Measurements from ENCODE around the gene MDFI.

The MDFI gene

GRCh38 chr6:41638002-41638934 lies at the start of gene MDFI:
TSS of gene MDFI (plus strand) at chr6:41638468. CDS start at chr6:41638750, 282 bp downstream.
- no peak for DNase-seq (ENCODE audit: low spot score)
- Mint-ChIP-seq H3K27me3 (ENCODE audit: low read depth) (peaks cover 75% of the 10 kb centered on the region), H3K27ac (no peak within 1 kb of the TSS), H3K36me3 (ENCODE audit: low read depth) (no peaks in the 10 kb centered on the region), H3K9me3 (no peaks in the 10 kb centered on the region), H3K4me3 (no peak within 1 kb of the TSS), H3K4me1 (ENCODE audit: low read depth) (no peaks in the 10 kb centered on the region)

DNA sequence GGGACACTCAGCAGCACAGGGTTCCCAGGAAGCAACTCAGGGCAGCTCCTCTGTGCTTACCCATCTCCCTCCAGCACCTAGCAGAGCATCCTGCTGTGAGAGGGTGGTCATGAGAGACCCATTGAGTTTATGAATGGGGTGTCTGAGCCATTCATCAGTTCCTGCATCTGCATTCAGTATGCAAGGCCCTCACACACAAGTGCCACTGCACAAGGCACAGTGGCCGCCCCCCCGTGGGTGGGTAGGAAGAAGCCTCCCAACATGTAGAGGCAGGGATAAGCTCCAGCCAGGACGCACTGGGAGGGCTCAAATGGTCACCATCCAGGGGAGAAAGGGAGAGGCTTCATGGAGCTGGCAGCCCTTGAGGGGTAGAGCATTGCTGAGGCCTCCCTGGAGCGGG lies 49.0 kb upstream of the MDFI start:
- Mint-ChIP-seq H3K27me3 (ENCODE audit: low read depth) (no peaks in the 10 kb centered on the region), H3K9me3 (no peaks in the 10 kb centered on the region), H3K36me3 (ENCODE audit: low read depth) (no peaks in the 10 kb centered on the region), H3K4me1 (ENCODE audit: low read depth) (no peaks in the 10 kb centered on the region), H3K4me3 (no peak overlapping the region), H3K27ac (no peak overlapping the region)
- DNase-seq (ENCODE audit: low spot score): no peak

GRCh38 chr6:41589636-41590622 lies 48.3 kb upstream of the MDFI start:
- DNase-seq (ENCODE audit: low spot score): no peak

GRCh38 chr6:41591122-41591521 lies 47.1 kb upstream of the MDFI start:
- Mint-ChIP-seq H3K36me3 (ENCODE audit: low read depth) (no peaks in the 10 kb centered on the region), H3K4me3 (no peak overlapping the region), H3K4me1 (ENCODE audit: low read depth) (no peaks in the 10 kb centered on the region), H3K9me3 (no peaks in the 10 kb centered on the region), H3K27me3 (ENCODE audit: low read depth) (no peaks in the 10 kb centered on the region), H3K27ac (no peak overlapping the region)
- no peak for DNase-seq (ENCODE audit: low spot score)

More at GRCh38 chr6:41589636-41590622, 48.3 kb upstream of the MDFI start:
- Mint-ChIP-seq H3K4me1 (ENCODE audit: low read depth) (no peaks in the 10 kb centered on the region), H3K27ac (no peak overlapping the region), H3K9me3 (no peaks in the 10 kb centered on the region), H3K36me3 (ENCODE audit: low read depth) (no peaks in the 10 kb centered on the region), H3K4me3 (no peak overlapping the region), H3K27me3 (ENCODE audit: low read depth) (no peaks in the 10 kb centered on the region)

DNA sequence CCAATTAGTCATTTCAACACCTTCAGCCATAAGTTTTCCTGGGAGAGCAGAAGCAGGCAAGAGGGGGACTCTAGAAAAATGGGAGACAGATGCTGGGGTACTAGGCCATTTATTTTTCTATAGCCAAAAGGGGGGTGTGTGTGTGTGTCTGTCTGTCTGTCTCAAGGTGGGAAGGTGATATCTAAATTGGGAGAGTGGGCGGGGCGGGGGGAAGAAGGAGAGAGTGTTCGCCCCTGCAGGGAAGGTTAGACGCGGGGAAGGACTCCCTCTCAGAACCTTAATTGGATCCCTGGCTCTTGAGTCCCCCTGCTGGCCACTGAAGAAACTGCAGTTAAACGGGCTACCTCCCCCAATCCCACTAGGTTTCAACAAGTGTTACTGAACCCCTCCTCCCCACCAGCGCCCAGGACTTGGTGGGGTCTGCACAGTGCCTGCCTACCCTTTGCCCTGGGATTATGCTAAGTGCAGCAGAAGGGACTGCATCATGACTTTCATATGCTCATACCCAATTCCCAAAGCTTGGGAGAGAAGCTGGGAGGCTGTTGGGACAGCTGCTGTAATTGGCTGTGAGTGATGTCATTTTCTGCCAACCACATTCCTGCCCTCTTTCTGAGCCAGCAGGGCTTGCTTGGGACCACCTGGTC lies 46.3 kb upstream of the MDFI start:
- no peak overlapping the region for H3K4me3 Mint-ChIP-seq
- no peaks in the 10 kb centered on the region for H3K36me3 Mint-ChIP-seq (ENCODE audit: low read depth)
- H3K27me3 Mint-ChIP-seq (ENCODE audit: low read depth): no peaks in the 10 kb centered on the region
- DNase-seq (ENCODE audit: low spot score): peak; percentile 50
- H3K27ac Mint-ChIP-seq: no peak overlapping the region
- no peaks in the 10 kb centered on the region for H3K4me1 Mint-ChIP-seq (ENCODE audit: low read depth)
- H3K9me3 Mint-ChIP-seq: no peaks in the 10 kb centered on the region

- H3K4me3 Mint-ChIP-seq: no peak overlapping the region
- no peak for DNase-seq (ENCODE audit: low spot score)
- no peaks in the 10 kb centered on the region for H3K9me3 Mint-ChIP-seq
- no peak overlapping the region for H3K27ac Mint-ChIP-seq
- no peaks in the 10 kb centered on the region for H3K4me1 Mint-ChIP-seq (ENCODE audit: low read depth)
- no peaks in the 10 kb centered on the region for H3K27me3 Mint-ChIP-seq (ENCODE audit: low read depth)
- no peaks in the 10 kb centered on the region for H3K36me3 Mint-ChIP-seq (ENCODE audit: low read depth)
These were observed 44.9 kb upstream of the MDFI start for GRCh38 chr6:41593406-41593805.

- no peak for DNase-seq (ENCODE audit: low spot score)
- H3K36me3 Mint-ChIP-seq (ENCODE audit: low read depth): no peaks in the 10 kb centered on the region
- H3K4me1 Mint-ChIP-seq (ENCODE audit: low read depth): no peaks in the 10 kb centered on the region
- H3K4me3 Mint-ChIP-seq: no peak overlapping the region
- H3K27ac Mint-ChIP-seq: no peak overlapping the region
- H3K27me3 Mint-ChIP-seq (ENCODE audit: low read depth): no peaks in the 10 kb centered on the region
- H3K9me3 Mint-ChIP-seq: no peaks in the 10 kb centered on the region
These were observed 44.4 kb upstream of the MDFI start for GRCh38 chr6:41593839-41594238.

- H3K36me3 Mint-ChIP-seq (ENCODE audit: low read depth): no peaks in the 10 kb centered on the region
- H3K9me3 Mint-ChIP-seq: no peaks in the 10 kb centered on the region
- H3K27ac Mint-ChIP-seq: no peak overlapping the region
- no peak overlapping the region for H3K4me3 Mint-ChIP-seq
- H3K4me1 Mint-ChIP-seq (ENCODE audit: low read depth): no peaks in the 10 kb centered on the region
- no peaks in the 10 kb centered on the region for H3K27me3 Mint-ChIP-seq (ENCODE audit: low read depth)
- DNase-seq (ENCODE audit: low spot score): no peak
These were observed 43.9 kb upstream of the MDFI start for GRCh38 chr6:41594326-41594725.

DNA sequence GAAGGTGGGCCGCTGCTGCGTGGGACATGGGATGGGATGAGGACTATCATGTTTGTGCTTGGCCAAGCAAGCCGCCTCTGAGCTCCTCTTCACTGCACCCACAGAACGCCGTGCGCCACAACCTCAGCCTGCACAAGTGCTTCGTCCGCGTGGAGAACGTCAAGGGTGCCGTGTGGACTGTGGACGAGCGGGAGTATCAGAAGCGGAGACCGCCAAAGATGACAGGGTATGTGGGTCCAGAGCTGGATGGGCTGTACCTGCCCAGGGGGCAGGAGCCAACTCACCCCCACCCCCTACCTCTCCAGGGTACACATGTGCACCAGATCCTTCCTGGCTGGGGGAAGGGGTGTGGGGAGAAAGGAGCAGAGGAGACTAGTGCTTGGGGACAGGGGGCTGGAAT lies 43.5 kb upstream of the MDFI start:
- no peak overlapping the region for H3K27ac Mint-ChIP-seq
- no peak for DNase-seq (ENCODE audit: low spot score)
- H3K4me3 Mint-ChIP-seq: no peak overlapping the region
- no peaks in the 10 kb centered on the region for H3K36me3 Mint-ChIP-seq (ENCODE audit: low read depth)
- no peaks in the 10 kb centered on the region for H3K4me1 Mint-ChIP-seq (ENCODE audit: low read depth)
- no peaks in the 10 kb centered on the region for H3K27me3 Mint-ChIP-seq (ENCODE audit: low read depth)
- H3K9me3 Mint-ChIP-seq: no peaks in the 10 kb centered on the region

DNA sequence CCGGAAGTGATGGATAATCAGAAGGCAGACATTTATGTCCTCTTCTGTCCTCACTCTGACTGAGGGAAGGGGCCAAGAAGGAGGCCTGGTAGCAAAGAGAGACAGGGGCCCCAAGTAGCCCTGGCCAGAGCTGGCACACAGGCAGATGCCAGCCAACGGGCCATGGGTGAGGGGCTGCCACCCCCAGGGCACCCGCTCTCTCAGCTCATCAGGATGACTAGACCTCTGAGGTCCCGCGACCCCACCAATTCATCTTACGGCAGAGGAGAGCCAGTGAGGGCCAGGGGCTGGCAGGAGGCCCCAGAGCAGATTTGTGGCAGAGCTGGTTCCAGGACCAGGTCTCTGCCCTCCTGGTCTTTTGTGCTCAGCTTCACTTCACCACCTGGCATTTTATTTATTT lies 43.1 kb upstream of the MDFI start:
- Mint-ChIP-seq H3K27me3 (ENCODE audit: low read depth) (no peaks in the 10 kb centered on the region), H3K9me3 (no peaks in the 10 kb centered on the region), H3K4me1 (ENCODE audit: low read depth) (no peaks in the 10 kb centered on the region), H3K27ac (no peak overlapping the region), H3K36me3 (ENCODE audit: low read depth) (no peaks in the 10 kb centered on the region), H3K4me3 (no peak overlapping the region)
- no peak for DNase-seq (ENCODE audit: low spot score)

DNA sequence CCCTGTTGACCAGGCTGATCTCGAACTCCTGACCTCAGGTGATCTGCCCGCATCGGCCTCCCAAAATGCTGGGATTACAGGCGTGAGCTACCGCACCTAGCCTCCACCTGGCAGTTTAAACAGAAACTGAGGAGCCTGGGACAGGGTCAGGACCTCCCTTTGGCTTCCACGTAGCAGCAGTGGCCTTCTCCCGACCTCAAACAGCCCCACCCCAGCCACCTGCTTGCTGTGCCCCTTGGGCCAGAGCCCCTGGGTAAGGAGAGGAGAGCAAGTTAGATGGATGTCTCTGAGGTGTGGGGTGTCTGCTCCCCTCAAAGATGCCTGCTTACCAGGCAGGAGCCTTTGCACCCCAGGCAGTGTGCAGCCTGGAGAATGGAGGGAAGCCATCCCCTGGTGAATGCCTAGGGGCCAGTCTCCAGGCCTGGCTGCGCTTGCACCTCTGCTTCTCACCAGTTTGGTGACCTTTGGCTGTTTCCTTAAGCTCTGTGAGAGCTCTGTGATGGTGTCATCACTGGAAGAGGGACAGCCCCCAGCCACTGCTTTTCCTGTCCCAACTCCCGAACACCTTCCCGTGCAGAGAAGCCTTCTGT lies 42.1 kb upstream of the MDFI start:
- Mint-ChIP-seq H3K9me3 (no peaks in the 10 kb centered on the region), H3K36me3 (ENCODE audit: low read depth) (no peaks in the 10 kb centered on the region), H3K4me1 (ENCODE audit: low read depth) (no peaks in the 10 kb centered on the region), H3K4me3 (no peak overlapping the region), H3K27ac (no peak overlapping the region), H3K27me3 (ENCODE audit: low read depth) (no peaks in the 10 kb centered on the region)
- DNase-seq (ENCODE audit: low spot score): no peak

- H3K9me3 Mint-ChIP-seq: no peaks in the 10 kb centered on the region
- no peak overlapping the region for H3K27ac Mint-ChIP-seq
- no peak overlapping the region for H3K4me3 Mint-ChIP-seq
- H3K4me1 Mint-ChIP-seq (ENCODE audit: low read depth): no peaks in the 10 kb centered on the region
- no peaks in the 10 kb centered on the region for H3K27me3 Mint-ChIP-seq (ENCODE audit: low read depth)
- H3K36me3 Mint-ChIP-seq (ENCODE audit: low read depth): no peaks in the 10 kb centered on the region
- no peak for DNase-seq (ENCODE audit: low spot score)
These were observed 41.5 kb upstream of the MDFI start for GRCh38 chr6:41596807-41597206.

- no peaks in the 10 kb centered on the region for H3K36me3 Mint-ChIP-seq (ENCODE audit: low read depth)
- H3K27ac Mint-ChIP-seq: no peak overlapping the region
- H3K4me1 Mint-ChIP-seq (ENCODE audit: low read depth): no peaks in the 10 kb centered on the region
These were observed 40.8 kb upstream of the MDFI start for GRCh38 chr6:41597246-41598000.

More at GRCh38 chr6:41597246-41598000, 40.8 kb upstream of the MDFI start:
- DNase-seq (ENCODE audit: low spot score): no peak
- Mint-ChIP-seq H3K27me3 (ENCODE audit: low read depth) (no peaks in the 10 kb centered on the region), H3K4me3 (no peak overlapping the region), H3K9me3 (no peaks in the 10 kb centered on the region)
